Measurements from ENCODE around the gene HES5.

HES5 gene

GRCh38 chr1:2496087-2496622, 33.9 kb downstream of the HES5 start:
- Histone ChIP-seq H3K79me2 (ENCODE audit: insufficient read depth, low read length) (no peaks in the 10 kb centered on the region), H3K27ac (ENCODE audit: low read depth, low read length) (no peak overlapping the region; the same call in 1 of the 2 replicates), H3K9me2 (replicated peaks; ENCODE audit: insufficient read depth, low read length) (no peaks in the 10 kb centered on the region), H3K9ac (ENCODE audit: low read length) (no peak overlapping the region), H3F3A (ENCODE audit: insufficient read depth) (no peaks in the 10 kb centered on the region), H3K27me3 (ENCODE audit: low read length) (no peaks in the 10 kb centered on the region), H2AFZ (ENCODE audit: low read depth, low read length, severe bottlenecking) (no peak overlapping the region), H3K9me3 (ENCODE audit: insufficient read depth, low read length) (no peaks in the 10 kb centered on the region), H3K4me2 (ENCODE audit: low read depth, low read length, poor library complexity, severe bottlenecking) (peak overlapping the region; percentile 10), H4K20me1 (ENCODE audit: low read depth, low read length) (no peaks in the 10 kb centered on the region), H3K4me3 (ENCODE audit: insufficient read depth, low read length, poor library complexity, severe bottlenecking) (no peak overlapping the region), H3K36me3 (ENCODE audit: low read length) (no peaks in the 10 kb centered on the region)
- TF ChIP-seq EZH2phosphoT487 (conservative IDR thresholded peaks at IDR 0.05; ENCODE audit: low read length) (no peak), CTCF (IDR thresholded peaks at IDR 0.05; ENCODE audit: insufficient read depth, low read length, poor library complexity, severe bottlenecking) (no peak)

- H3K4me3 ChIP-seq (ENCODE audit: insufficient read depth, low read length, poor library complexity, severe bottlenecking), result no peak overlapping the region
- H3K9me3 ChIP-seq (ENCODE audit: insufficient read depth, low read length), result no peaks in the 10 kb centered on the region
- no peak overlapping the region for H3K27ac ChIP-seq (ENCODE audit: low read depth, low read length)
- H3K9me2 ChIP-seq (replicated peaks; ENCODE audit: insufficient read depth, low read length), result no peaks in the 10 kb centered on the region
- H3K4me2 ChIP-seq (ENCODE audit: low read depth, low read length, poor library complexity, severe bottlenecking), result no peak overlapping the region
- no peak overlapping the region for H3K9ac ChIP-seq (ENCODE audit: low read length)
- H3K27me3 ChIP-seq (ENCODE audit: low read length), result no peaks in the 10 kb centered on the region
- no peak overlapping the region for H2AFZ ChIP-seq (ENCODE audit: low read depth, low read length, severe bottlenecking)
- no peaks in the 10 kb centered on the region for H3K79me2 ChIP-seq (ENCODE audit: insufficient read depth, low read length)
- H4K20me1 ChIP-seq (ENCODE audit: low read depth, low read length), result no peaks in the 10 kb centered on the region
- H3K36me3 ChIP-seq (ENCODE audit: low read length), result no peaks in the 10 kb centered on the region
- H3F3A ChIP-seq (ENCODE audit: insufficient read depth), result no peaks in the 10 kb centered on the region
- TF ChIP-seq EZH2phosphoT487 (conservative IDR thresholded peaks at IDR 0.05; ENCODE audit: low read length), result no peak
- no peak for TF ChIP-seq CTCF (IDR thresholded peaks at IDR 0.05; ENCODE audit: insufficient read depth, low read length, poor library complexity, severe bottlenecking)
Observed at GRCh38 chr1:2495546-2495945, 34.5 kb downstream of the HES5 start.

DNA sequence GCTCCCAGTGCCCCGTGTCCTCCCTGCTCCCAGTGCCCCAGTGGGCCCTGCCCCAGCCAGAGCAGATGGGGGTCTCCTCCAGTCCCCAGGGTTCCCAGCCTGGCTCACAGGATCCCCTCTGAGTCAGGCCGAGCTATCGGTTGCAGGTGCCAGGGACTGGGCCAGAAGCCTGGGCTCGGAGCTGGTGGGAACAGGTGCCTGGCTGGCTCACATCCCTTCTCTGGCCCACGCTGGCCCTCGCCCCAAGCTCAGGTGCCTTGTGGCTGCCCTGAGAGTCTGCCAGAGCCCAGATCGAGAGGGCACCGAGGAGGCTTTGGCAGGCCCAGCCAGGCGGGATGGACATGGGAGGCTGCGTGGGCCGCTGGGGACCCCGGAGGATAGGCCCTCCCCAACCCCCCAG, 35.0 kb downstream of the HES5 start:
- Histone ChIP-seq H3K27me3 (ENCODE audit: low read length) (no peaks in the 10 kb centered on the region), H2AFZ (ENCODE audit: low read depth, low read length, severe bottlenecking) (no peak overlapping the region), H3F3A (ENCODE audit: insufficient read depth) (no peaks in the 10 kb centered on the region), H3K4me3 (ENCODE audit: insufficient read depth, low read length, poor library complexity, severe bottlenecking) (no peak overlapping the region), H3K9me2 (replicated peaks; ENCODE audit: insufficient read depth, low read length) (no peaks in the 10 kb centered on the region), H3K9me3 (ENCODE audit: insufficient read depth, low read length) (no peaks in the 10 kb centered on the region), H3K4me2 (ENCODE audit: low read depth, low read length, poor library complexity, severe bottlenecking) (no peak overlapping the region), H4K20me1 (ENCODE audit: low read depth, low read length) (no peaks in the 10 kb centered on the region), H3K79me2 (ENCODE audit: insufficient read depth, low read length) (no peaks in the 10 kb centered on the region), H3K27ac (ENCODE audit: low read depth, low read length) (no peak overlapping the region), H3K9ac (ENCODE audit: low read length) (no peak overlapping the region), H3K36me3 (ENCODE audit: low read length) (no peaks in the 10 kb centered on the region)
- TF ChIP-seq EZH2phosphoT487 (conservative IDR thresholded peaks at IDR 0.05; ENCODE audit: low read length) (no peak), CTCF (IDR thresholded peaks at IDR 0.05; ENCODE audit: insufficient read depth, low read length, poor library complexity, severe bottlenecking) (no peak)

All from SU-DHL-6 (cell line).